Stimulated activated memory B cell treated with anti-CD40 and anti-IgM and Interleukin-4, amounts not matched to agents 10 μg/mL and 1 μg/mL and 100 μg/mL, for 72 hours (primary cell): Measurements from ENCODE around the gene PDHA2.
"Not testable (repeated sequence)": the region's sequence is repeated elsewhere in the genome, so short reads cannot be mapped to it uniquely, and the experiment has no call there.

Experiments used
- ATAC-seq: fragments of 150-1000 bp; cut with Tn5 transposase; 2 replicates; pipeline ENCODE4 v1.10.0; 2021
- H3K27ac Mint-ChIP-seq: one replicate; pipeline ENCODE4 v1.8.0; 2022; ENCODE audit warnings: mild to moderate bottlenecking, mixed read lengths
- H3K27me3 Mint-ChIP-seq: one replicate; pipeline ENCODE4 v1.8.0; 2022; ENCODE audit warnings: mixed read lengths
- H3K36me3 Mint-ChIP-seq: one replicate; pipeline ENCODE4 v1.8.0; 2022; ENCODE audit warnings: mixed read lengths
- H3K4me1 Mint-ChIP-seq: one replicate; pipeline ENCODE4 v1.8.0; 2022; ENCODE audit warnings: mixed read lengths
- H3K4me3 Mint-ChIP-seq: one replicate; pipeline ENCODE4 v1.8.0; 2022; ENCODE audit warnings: mild to moderate bottlenecking, moderate library complexity, mixed read lengths
- H3K9me3 Mint-ChIP-seq: one replicate; pipeline ENCODE4 v1.8.0; 2022; ENCODE audit warnings: mixed read lengths

The PDHA2 gene

DNA sequence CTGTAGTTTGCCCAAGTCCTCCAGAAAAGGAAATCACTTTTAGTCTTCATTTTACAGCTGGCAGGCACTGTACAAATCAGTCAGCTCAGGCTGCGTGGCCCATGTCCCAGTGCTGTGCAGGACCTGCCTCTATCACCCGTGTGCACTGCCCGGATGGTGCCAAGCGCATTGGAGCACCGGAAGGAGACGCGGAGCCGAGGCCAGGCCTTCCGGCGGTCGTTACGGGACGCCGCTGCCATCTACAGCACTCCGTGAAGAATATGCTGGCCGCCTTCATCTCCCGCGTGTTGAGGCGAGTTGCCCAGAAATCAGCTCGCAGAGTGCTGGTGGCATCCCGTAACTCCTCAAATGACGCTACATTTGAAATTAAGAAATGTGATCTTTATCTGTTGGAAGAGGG is at the start of gene PDHA2:
Gene PDHA2, plus strand, starts transcription at position 203 of the 400 bp plus-strand sequence. Its CDS starts 58 bp downstream, at position 261.
- no peak within 1 kb of the TSS for H3K27ac Mint-ChIP-seq

DNA sequence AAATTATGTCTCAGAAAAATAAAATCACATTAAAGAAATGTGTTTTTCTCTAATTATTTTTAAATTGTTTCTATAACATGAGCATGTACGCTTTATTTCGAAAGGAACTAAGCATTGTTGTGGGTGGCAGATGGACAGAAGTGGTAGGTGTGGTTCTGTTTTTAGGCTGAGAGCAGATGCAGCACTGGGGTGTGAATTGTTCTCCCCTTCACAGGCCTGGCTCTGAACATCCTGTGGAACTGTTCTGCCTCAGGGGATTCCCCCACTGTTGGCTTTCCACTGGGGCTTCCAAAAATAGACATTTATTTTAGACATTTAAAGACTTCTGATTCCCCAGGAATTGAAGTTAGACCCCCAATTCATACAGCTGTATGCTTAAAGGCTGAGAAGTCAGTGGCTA is 41.9 kb upstream of the PDHA2 start:
- Mint-ChIP-seq H3K36me3 (no peaks in the 10 kb centered on the region), H3K9me3 (peaks cover 6% of the 10 kb centered on the region), H3K27ac (no peak overlapping the region), H3K4me3 (no peak overlapping the region), H3K4me1 (no peaks in the 10 kb centered on the region), H3K27me3 (no peaks in the 10 kb centered on the region)
- ATAC-seq, result no peak

More for the DNA sequence above, at the start of gene PDHA2:
- no peaks in the 10 kb centered on the region for H3K9me3 Mint-ChIP-seq
- H3K36me3 Mint-ChIP-seq, result no peaks in the 10 kb centered on the region
- H3K27me3 Mint-ChIP-seq, result no peaks in the 10 kb centered on the region
- H3K4me3 Mint-ChIP-seq, result no peak within 1 kb of the TSS
- no peak for ATAC-seq
- H3K4me1 Mint-ChIP-seq, result no peaks in the 10 kb centered on the region

GRCh38 chr4:95798727-95799126 is 41.2 kb upstream of the PDHA2 start:
- H3K4me3 Mint-ChIP-seq, result no peak overlapping the region
- no peak for ATAC-seq
- H3K9me3 Mint-ChIP-seq, result peaks cover 6% of the 10 kb centered on the region
- H3K4me1 Mint-ChIP-seq, result no peaks in the 10 kb centered on the region
- no peaks in the 10 kb centered on the region for H3K27me3 Mint-ChIP-seq
- no peak overlapping the region for H3K27ac Mint-ChIP-seq
- no peaks in the 10 kb centered on the region for H3K36me3 Mint-ChIP-seq

GRCh38 chr4:95821867-95822266 is 18.0 kb upstream of the PDHA2 start:
- no peaks in the 10 kb centered on the region for H3K4me1 Mint-ChIP-seq
- H3K27ac Mint-ChIP-seq, result no peak overlapping the region
- H3K36me3 Mint-ChIP-seq, result no peaks in the 10 kb centered on the region
- H3K27me3 Mint-ChIP-seq, result no peaks in the 10 kb centered on the region
- no peak overlapping the region for H3K4me3 Mint-ChIP-seq
- peaks cover 3% of the 10 kb centered on the region for H3K9me3 Mint-ChIP-seq
- ATAC-seq, result no peak

- peaks cover 3% of the 10 kb centered on the region for H3K9me3 Mint-ChIP-seq
- no peak for ATAC-seq
- H3K4me1 Mint-ChIP-seq, result no peaks in the 10 kb centered on the region
- no peak overlapping the region for H3K4me3 Mint-ChIP-seq
- no peaks in the 10 kb centered on the region for H3K36me3 Mint-ChIP-seq
- no peaks in the 10 kb centered on the region for H3K27me3 Mint-ChIP-seq
- no peak overlapping the region for H3K27ac Mint-ChIP-seq
Observed at GRCh38 chr4:95825546-95825945, 14.3 kb upstream of the PDHA2 start.

- H3K27me3 Mint-ChIP-seq, result no peaks in the 10 kb centered on the region
Observed at GRCh38 chr4:95830651-95831050, 9.2 kb upstream of the PDHA2 start.

GRCh38 chr4:95831166-95831565 is 8.7 kb upstream of the PDHA2 start:
- H3K27ac Mint-ChIP-seq, result no peak overlapping the region
- H3K4me3 Mint-ChIP-seq, result no peak overlapping the region
- no peaks in the 10 kb centered on the region for H3K27me3 Mint-ChIP-seq
- no peaks in the 10 kb centered on the region for H3K36me3 Mint-ChIP-seq
- no peak for ATAC-seq
- peaks cover 7% of the 10 kb centered on the region for H3K9me3 Mint-ChIP-seq
- H3K4me1 Mint-ChIP-seq, result no peaks in the 10 kb centered on the region

More at GRCh38 chr4:95830651-95831050, 9.2 kb upstream of the PDHA2 start:
- Mint-ChIP-seq H3K27ac (no peak overlapping the region), H3K4me1 (no peaks in the 10 kb centered on the region), H3K36me3 (no peaks in the 10 kb centered on the region), H3K4me3 (no peak overlapping the region), H3K9me3 (peaks cover 7% of the 10 kb centered on the region)
- no peak for ATAC-seq

GRCh38 chr4:95833711-95834194 is 6.1 kb upstream of the PDHA2 start:
- Mint-ChIP-seq H3K4me3 (no peak overlapping the region), H3K4me1 (no peaks in the 10 kb centered on the region), H3K27me3 (no peaks in the 10 kb centered on the region), H3K27ac (no peak overlapping the region), H3K36me3 (no peaks in the 10 kb centered on the region), H3K9me3 (peaks cover 7% of the 10 kb centered on the region)
- no peak for ATAC-seq

GRCh38 chr4:95835672-95836071 is 4.2 kb upstream of the PDHA2 start:
- H3K9me3 Mint-ChIP-seq, result peaks cover 4% of the 10 kb centered on the region

GRCh38 chr4:95838192-95838591 is 1.7 kb upstream of the PDHA2 start:
- no peak for ATAC-seq
- Mint-ChIP-seq H3K36me3 (no peaks in the 10 kb centered on the region), H3K9me3 (peaks cover 4% of the 10 kb centered on the region), H3K4me3 (no peak overlapping the region), H3K4me1 (no peaks in the 10 kb centered on the region), H3K27me3 (no peaks in the 10 kb centered on the region), H3K27ac (no peak overlapping the region)

More at GRCh38 chr4:95835672-95836071, 4.2 kb upstream of the PDHA2 start:
- no peak for ATAC-seq
- Mint-ChIP-seq H3K4me1 (no peaks in the 10 kb centered on the region), H3K27me3 (no peaks in the 10 kb centered on the region), H3K4me3 (no peak overlapping the region), H3K27ac (no peak overlapping the region), H3K36me3 (no peaks in the 10 kb centered on the region)

- no peak for ATAC-seq
- Mint-ChIP-seq H3K36me3 (no peaks in the 10 kb centered on the region), H3K27me3 (no peaks in the 10 kb centered on the region), H3K4me1 (no peaks in the 10 kb centered on the region), H3K9me3 (peaks cover 2% of the 10 kb centered on the region), H3K4me3 (no peak overlapping the region), H3K27ac (no peak overlapping the region)
Observed at GRCh38 chr4:95847908-95848460, 8.1 kb downstream of the PDHA2 start.

- no peak overlapping the region for H3K4me3 Mint-ChIP-seq
- H3K4me1 Mint-ChIP-seq, result no peaks in the 10 kb centered on the region
- H3K9me3 Mint-ChIP-seq, result peaks cover 2% of the 10 kb centered on the region
- H3K27ac Mint-ChIP-seq, result no peak overlapping the region
- H3K36me3 Mint-ChIP-seq, result no peaks in the 10 kb centered on the region
- no peaks in the 10 kb centered on the region for H3K27me3 Mint-ChIP-seq
- no peak for ATAC-seq
Observed at GRCh38 chr4:95850161-95850560, 10.3 kb downstream of the PDHA2 start.

DNA sequence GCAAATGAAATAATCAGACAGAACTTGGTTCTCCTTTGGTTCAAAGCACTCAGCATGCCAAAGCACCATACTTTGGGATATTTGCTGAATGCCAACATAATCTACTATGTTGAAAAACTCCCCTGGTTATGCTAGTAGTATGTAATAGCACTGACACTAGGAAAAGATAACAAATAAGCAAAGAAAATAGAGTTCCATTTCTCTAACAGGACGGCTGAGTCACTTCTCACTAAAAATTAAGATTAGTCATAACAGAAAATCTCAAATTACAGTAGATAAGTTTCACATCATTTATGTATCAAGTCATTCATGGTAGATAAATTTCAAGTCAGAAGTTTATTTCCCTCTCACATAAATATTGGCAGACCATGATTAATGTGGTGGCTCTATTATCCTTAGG is 17.9 kb downstream of the PDHA2 start:
- H3K36me3 Mint-ChIP-seq, result no peaks in the 10 kb centered on the region

DNA sequence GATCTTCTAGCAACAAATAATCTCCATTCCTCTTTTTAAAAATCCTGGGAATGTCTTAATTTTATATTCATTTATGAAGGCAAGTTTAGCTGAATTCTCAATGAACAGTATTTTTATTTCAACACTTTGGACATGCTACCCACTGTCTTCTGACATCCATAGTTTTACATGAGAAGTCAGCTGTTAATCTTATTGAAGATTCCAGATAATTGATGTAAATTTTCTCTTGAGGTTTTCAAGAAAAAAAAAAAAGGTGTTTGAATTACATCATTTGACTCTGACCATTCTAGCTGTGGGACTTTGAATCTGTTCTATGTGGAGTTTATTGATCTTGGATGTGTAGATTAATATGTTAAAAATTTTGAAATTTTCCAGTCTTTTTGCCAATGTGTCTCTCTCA is 28.0 kb downstream of the PDHA2 start:
- H3K4me3 Mint-ChIP-seq, result no peak overlapping the region
- peaks cover 13% of the 10 kb centered on the region for H3K9me3 Mint-ChIP-seq
- H3K27ac Mint-ChIP-seq, result no peak overlapping the region
- H3K36me3 Mint-ChIP-seq, result no peaks in the 10 kb centered on the region
- H3K4me1 Mint-ChIP-seq, result no peaks in the 10 kb centered on the region
- no peaks in the 10 kb centered on the region for H3K27me3 Mint-ChIP-seq
- ATAC-seq, result no peak

More for the DNA sequence above, 17.9 kb downstream of the PDHA2 start:
- Mint-ChIP-seq H3K27me3 (no peaks in the 10 kb centered on the region), H3K4me3 (no peak overlapping the region), H3K27ac (no peak overlapping the region), H3K4me1 (no peaks in the 10 kb centered on the region), H3K9me3 (no peaks in the 10 kb centered on the region)
- ATAC-seq, result no peak

GRCh38 chr4:95869414-95869813 is 29.5 kb downstream of the PDHA2 start:
- H3K27ac Mint-ChIP-seq, H3K36me3 Mint-ChIP-seq, H3K4me3 Mint-ChIP-seq, H3K27me3 Mint-ChIP-seq, ATAC-seq, H3K4me1 Mint-ChIP-seq: not testable (repeated sequence)
- H3K9me3 Mint-ChIP-seq, result peaks cover 13% of the 10 kb centered on the region

GRCh38 chr4:95869961-95870500 is 30.1 kb downstream of the PDHA2 start:
- Mint-ChIP-seq H3K36me3 (no peaks in the 10 kb centered on the region), H3K4me1 (no peaks in the 10 kb centered on the region)

More at GRCh38 chr4:95869961-95870500, 30.1 kb downstream of the PDHA2 start:
- Mint-ChIP-seq H3K4me3 (no peak overlapping the region), H3K27ac (no peak overlapping the region), H3K9me3 (peaks cover 14% of the 10 kb centered on the region), H3K27me3 (no peaks in the 10 kb centered on the region)
- no peak for ATAC-seq
